Endothelial cell of umbilical vein (primary cell): ENCODE results near the gene GNB5. TPM values are rescaled to one million over a fixed set of nuclear protein-coding genes. Genes with fewer than 3 reads are reported as not detected.
A peak's percentile ranks its signal among the peaks of the same experiment; 100 is the strongest.

ENCODE experiments used
- BruUV-seq: library from RNA; stranded (reverse); fragments of 400-500 nt; replicated peaks from 2 replicates; lab custom pipeline; 2021; lab: Mats Ljungman, UMichigan
- CTCF ChIA-PET: fragments of 300-600, 350-600 bp; sonication (Branson Sonifier 250); formaldehyde crosslinking; loops from one replicate; lab custom pipeline; 2021; ENCODE audit warnings: antibody characterized with exemption, inconsistent platforms; lab: Charles Lee
- POLR2A ChIA-PET: fragments of 300-600, 350-600 bp; sonication (Branson Sonifier 250); formaldehyde crosslinking; loops from one replicate; lab custom pipeline; 2021; ENCODE audit warnings: antibody characterized with exemption, inconsistent platforms; lab: Charles Lee
- DNase-seq: peaks from one replicate; pipeline ENCODE4 v3.0.0-alpha.2; 2011; ENCODE audit warnings: low read depth, low spot score
- FAIRE-seq: peaks from 2 replicates; lab custom pipeline; 2011; peaks lifted over from hg19 to GRCh38; lab: Jason Lieb, UNC
- H2AFZ ChIP-seq: 2 replicates; pipeline ENCODE4 v1.6.0; 2012; ENCODE audit warnings: low read depth, low read length, control low read depth, inconsistent platforms
- H3K27ac ChIP-seq: 2 replicates; pipeline ENCODE4 v1.5.1; 2011; ENCODE audit warnings: low read depth, mild to moderate bottlenecking, control low read depth, low read length, moderate library complexity; ENCODE audit not compliant: insufficient read depth
- H3K27me3 ChIP-seq, 2 experiments: 2 replicates each; pipeline versions ENCODE4 v1.6.0 to v1.6.1; 2011; ENCODE audit warnings: low read length in 2 of 2, mixed read lengths in 1 of 2; ENCODE audit not compliant: control insufficient read depth in 2 of 2, insufficient read depth in 2 of 2
- H3K36me3 ChIP-seq, 2 experiments: 2 replicates in 1 of 2; 3 replicates in 1 of 2; pipeline ENCODE4 v1.5.1; 2011; ENCODE audit warnings: low read length in 2 of 2, mild to moderate bottlenecking in 1 of 2, moderate library complexity in 1 of 2; ENCODE audit not compliant: control insufficient read depth in 2 of 2, insufficient read depth in 2 of 2; ENCODE audit errors: extremely low read depth in 1 of 2
- H3K4me1 ChIP-seq: 3 replicates; pipeline ENCODE4 v1.5.1; 2011; ENCODE audit warnings: mild to moderate bottlenecking, low read length; ENCODE audit not compliant: control insufficient read depth, insufficient read depth; ENCODE audit errors: extremely low read depth
- H3K4me2 ChIP-seq: 2 replicates; pipeline ENCODE4 v1.6.1; 2011; ENCODE audit warnings: low read length, control low read depth, mixed read lengths; ENCODE audit not compliant: insufficient read depth
- H3K4me3 ChIP-seq, 3 experiments: fragments of 200-600 bp in 1 of 3; sonication (generic), shearing (Covaris generic) in 1 of 3; replicated peaks in 1 of 3; 2 replicates each; pipeline ENCODE4 v1.5.1; 2011 to 2016; ENCODE audit warnings: control low read depth in 3 of 3, low read length in 3 of 3, mild to moderate bottlenecking in 2 of 3, inconsistent platforms in 1 of 3, low read depth in 1 of 3, moderate library complexity in 1 of 3; ENCODE audit not compliant: insufficient read depth in 1 of 3
- H3K79me2 ChIP-seq: 2 replicates; pipeline ENCODE4 v1.6.0; 2012; ENCODE audit warnings: low read length, inconsistent platforms; ENCODE audit not compliant: control insufficient read depth, insufficient read depth
- H3K9ac ChIP-seq: replicated peaks from 2 replicates; pipeline ENCODE3; 2011; ENCODE audit warnings: low read length, control low read depth; ENCODE audit not compliant: insufficient read depth; ENCODE audit errors: extremely low read depth
- H3K9me1 ChIP-seq: replicated peaks from 3 replicates; pipeline ENCODE4 v1.6.0; 2011; ENCODE audit warnings: mild to moderate bottlenecking, low read length; ENCODE audit not compliant: control insufficient read depth, insufficient read depth; ENCODE audit errors: extremely low read depth
- H3K9me3 ChIP-seq: replicated peaks from 2 replicates; pipeline ENCODE4 v1.5.1; 2012; ENCODE audit warnings: low read length, inconsistent platforms; ENCODE audit not compliant: control insufficient read depth, insufficient read depth
- H4K20me1 ChIP-seq: replicated peaks from 2 replicates; pipeline ENCODE3; 2011; ENCODE audit warnings: mild to moderate bottlenecking, low read length; ENCODE audit not compliant: control insufficient read depth, insufficient read depth; ENCODE audit errors: extremely low read depth
- EZH2 ChIP-seq: IDR thresholded peaks from 2 replicates; pipeline ENCODE4 v1.6.1; 2012; ENCODE audit warnings: borderline replicate concordance, low read depth, mild to moderate bottlenecking, moderate library complexity, low read length, inconsistent platforms; ENCODE audit not compliant: severe bottlenecking
- FOS ChIP-seq: IDR thresholded peaks from 2 replicates; pipeline ENCODE4 v1.6.1; 2011; ENCODE audit warnings: mild to moderate bottlenecking, low read length, moderate library complexity, borderline replicate concordance; ENCODE audit not compliant: insufficient read depth
- GATA2 ChIP-seq: IDR thresholded peaks from 2 replicates; pipeline ENCODE4 v1.7.0; 2011; ENCODE audit warnings: low read depth, mild to moderate bottlenecking, moderate library complexity, mixed read lengths, low read length; ENCODE audit not compliant: insufficient read length, insufficient read depth
- JUN ChIP-seq: IDR thresholded peaks from 2 replicates; pipeline ENCODE4 v1.6.1; 2011; ENCODE audit warnings: borderline replicate concordance, low read depth; ENCODE audit not compliant: insufficient read length, insufficient read depth
- MYC ChIP-seq: IDR thresholded peaks from one replicate; pipeline ENCODE4 v1.6.1; 2011; ENCODE audit warnings: mild to moderate bottlenecking, low read depth, low read length
- POLR2A ChIP-seq: IDR thresholded peaks from 2 replicates; pipeline ENCODE4 v1.6.1; 2012; ENCODE audit warnings: low read depth, mild to moderate bottlenecking, control low read depth, low read length
- POLR2AphosphoS5 ChIP-seq: IDR thresholded peaks from 2 replicates; pipeline ENCODE4 v1.6.1; 2012; ENCODE audit warnings: low read depth, mild to moderate bottlenecking, control low read depth, low read length, moderate library complexity; ENCODE audit not compliant: insufficient read depth
- dilution Hi-C: fragments of 300-500 bp; cut with MboI; formaldehyde crosslinking; loops from one replicate; pipeline ENCODE4 v1.15.0; 2019; ENCODE audit warnings: low sequenced_read_pairs; ENCODE audit not compliant: extremely low pct_ligation_motif_present
- intact Hi-C: fragments of 100-400 bp; cut with micrococcal nuclease; formaldehyde crosslinking; loops from one replicate; pipeline ENCODE4 v1.10.0; 2022
- polyA plus RNA-seq, 4 experiments: library from polyadenylated mRNA; depleted of rRNA in 3 of 4; stranded (reverse) in 3 of 4; unstranded in 1 of 4; fragments of >200 nt; gene quantifications; 2 replicates each; pipeline versions ENCODE4 v1.2.1 to v1.2.3, GENCODE V29; 2011 to 2012; ENCODE audit warnings: missing spikeins in 1 of 4
- total RNA-seq: library from RNA; stranded (reverse); gene quantifications from 2 replicates; pipeline ENCODE4 v1.2.3, GENCODE V29; 2021
- TF ChIP-seq, protein P1 (sequence below), 2 donors: IDR thresholded peaks; 1 replicate in 1 of 2; 2 replicates in 1 of 2; pipeline ENCODE4 v1.5.1; 2011; ENCODE audit warnings: low read length in 2 of 2, mild to moderate bottlenecking in 2 of 2, moderate library complexity in 2 of 2, control low read depth in 1 of 2, inconsistent platforms in 1 of 2, low read depth in 1 of 2; ENCODE audit not compliant: insufficient read depth in 1 of 2; ENCODE audit errors: extremely low read depth in 1 of 2
- TF ChIP-seq, protein P2 (sequence below): IDR thresholded peaks from 2 replicates; pipeline ENCODE4 v1.6.1; 2011; ENCODE audit not compliant: insufficient read depth, insufficient read length

The GNB5 gene
- total and polyA plus RNA-seq, 2 donors (not counting 3 experiments of a cell fraction or from before 2014, with no cell fraction given), result 15.6 to 16.8 TPM

DNA sequence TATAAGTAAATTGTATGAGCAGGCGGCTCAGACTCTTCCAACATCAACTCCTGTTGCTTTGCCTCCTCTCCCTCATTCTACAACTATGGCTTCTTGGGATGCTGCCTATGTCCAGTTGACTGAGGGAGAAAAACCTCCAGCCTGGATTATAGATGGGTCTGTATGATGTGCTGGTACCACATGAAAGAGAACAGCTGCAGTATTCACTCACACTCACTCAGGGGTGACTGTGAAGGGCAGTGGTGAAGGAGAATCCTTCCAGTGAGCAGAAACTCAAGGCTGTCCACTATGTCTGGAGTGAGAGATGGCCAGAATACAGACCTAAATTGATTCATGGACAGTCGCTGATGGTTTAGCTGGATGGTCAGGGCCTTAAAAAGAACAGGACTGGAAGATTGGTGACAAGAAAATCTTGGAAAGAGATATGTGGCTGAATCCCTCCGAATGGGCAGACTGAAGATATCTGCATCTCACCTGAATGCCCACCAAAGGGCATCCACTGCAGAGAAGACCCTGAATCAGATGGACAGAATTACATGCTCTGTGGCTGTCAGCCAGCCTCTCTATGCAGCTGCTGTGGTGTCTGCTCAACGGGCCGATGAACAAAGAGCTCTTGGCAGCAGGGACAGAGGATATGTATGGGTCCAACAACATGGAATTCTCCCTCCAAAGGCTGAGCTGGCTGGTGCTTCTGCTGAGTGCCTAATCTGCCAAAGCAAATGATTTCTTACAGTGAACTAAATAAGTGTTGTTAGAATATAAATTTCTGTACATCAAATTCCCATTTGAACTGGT lies 76.7 kb downstream of the GNB5 start:
- intact Hi-C loops (no loop called here), dilution Hi-C loops (no loop called here)
- Histone ChIP-seq H3K36me3 (no peaks in the 10 kb centered on the region), H3K4me3 (no peak overlapping the region), H3K27me3 (no peaks in the 10 kb centered on the region), H3K9ac (no peak overlapping the region), H3K27ac (no peak overlapping the region), H4K20me1 (no peaks in the 10 kb centered on the region), H3K9me3 (no peaks in the 10 kb centered on the region), H2AFZ (no peak overlapping the region), H3K9me1 (no peaks in the 10 kb centered on the region), H3K4me2 (no peak overlapping the region), H3K4me1 (peaks cover 21% of the 10 kb centered on the region), H3K79me2 (no peaks in the 10 kb centered on the region)
- DNase-seq, result peak; percentile 49
- CTCF ChIA-PET, result interaction anchor here (0.5 to 2.7 kb wide), 6 partner anchors 9 to 38 kb away, joined by 3 to 6 read pairs (median 4); no protein-coding TSS in a partner anchor
- TF ChIP-seq FOS, result no peak
- no peak for FAIRE-seq
- POLR2A ChIA-PET, result no interaction called here
- no TSS peak for BruUV-seq

DNA sequence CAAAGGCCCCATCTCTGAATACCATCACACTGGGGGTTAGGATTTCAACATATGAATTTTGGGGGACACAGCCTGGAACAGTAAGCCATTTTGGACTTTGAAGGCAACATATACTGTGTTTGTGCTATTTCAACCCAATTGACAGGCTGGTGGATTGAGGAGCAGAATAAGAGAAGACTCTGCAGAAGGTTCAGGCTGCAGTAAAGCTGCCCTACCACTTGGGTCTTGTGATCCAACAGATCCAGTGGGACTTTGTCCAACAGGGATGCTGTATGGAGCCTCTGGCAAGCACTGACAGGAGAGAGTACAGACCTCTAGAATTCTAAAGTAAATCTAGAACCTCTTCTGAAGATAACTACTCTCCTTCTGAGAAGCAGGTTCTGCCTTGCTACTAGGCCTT lies 77.5 kb downstream of the GNB5 start:
- FAIRE-seq (no peak), DNase-seq (no peak)
- intact Hi-C loops, result no loop called here
- ChIA-PET POLR2A (no interaction called here), CTCF (interaction anchor here (1.0 to 2.1 kb wide), 3 partner anchors 10 to 26 kb away, joined by 3 to 10 read pairs (median 4); no protein-coding TSS in a partner anchor)
- no peak overlapping the region for H2AFZ ChIP-seq
- H3K4me3 ChIP-seq, result no peak overlapping the region
- no peak overlapping the region for H3K27ac ChIP-seq
- no peaks in the 10 kb centered on the region for H3K27me3 ChIP-seq
- no peaks in the 10 kb centered on the region for H3K9me1 ChIP-seq
- dilution Hi-C loops, result no loop called here
- no peak overlapping the region for H3K9ac ChIP-seq
- no peaks in the 10 kb centered on the region for H3K9me3 ChIP-seq
- H3K36me3 ChIP-seq, result no peaks in the 10 kb centered on the region
- no peaks in the 10 kb centered on the region for H3K79me2 ChIP-seq
- H3K4me2 ChIP-seq, result no peak overlapping the region
- H4K20me1 ChIP-seq, result no peaks in the 10 kb centered on the region
- no peak for TF ChIP-seq POLR2A
- no peak for TF ChIP-seq POLR2AphosphoS5
- TF ChIP-seq MYC, result no peak
- TF ChIP-seq, protein P1, sequence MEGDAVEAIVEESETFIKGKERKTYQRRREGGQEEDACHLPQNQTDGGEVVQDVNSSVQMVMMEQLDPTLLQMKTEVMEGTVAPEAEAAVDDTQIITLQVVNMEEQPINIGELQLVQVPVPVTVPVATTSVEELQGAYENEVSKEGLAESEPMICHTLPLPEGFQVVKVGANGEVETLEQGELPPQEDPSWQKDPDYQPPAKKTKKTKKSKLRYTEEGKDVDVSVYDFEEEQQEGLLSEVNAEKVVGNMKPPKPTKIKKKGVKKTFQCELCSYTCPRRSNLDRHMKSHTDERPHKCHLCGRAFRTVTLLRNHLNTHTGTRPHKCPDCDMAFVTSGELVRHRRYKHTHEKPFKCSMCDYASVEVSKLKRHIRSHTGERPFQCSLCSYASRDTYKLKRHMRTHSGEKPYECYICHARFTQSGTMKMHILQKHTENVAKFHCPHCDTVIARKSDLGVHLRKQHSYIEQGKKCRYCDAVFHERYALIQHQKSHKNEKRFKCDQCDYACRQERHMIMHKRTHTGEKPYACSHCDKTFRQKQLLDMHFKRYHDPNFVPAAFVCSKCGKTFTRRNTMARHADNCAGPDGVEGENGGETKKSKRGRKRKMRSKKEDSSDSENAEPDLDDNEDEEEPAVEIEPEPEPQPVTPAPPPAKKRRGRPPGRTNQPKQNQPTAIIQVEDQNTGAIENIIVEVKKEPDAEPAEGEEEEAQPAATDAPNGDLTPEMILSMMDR (IDR thresholded peaks at IDR 0.05; ENCODE audit: extremely low read depth in 1 of 2, insufficient read depth in 1 of 2, low read depth in 1 of 2, low read length in 2 of 2), result no peak
- no peak for TF ChIP-seq FOS
- TF ChIP-seq EZH2, result no peak
- TF ChIP-seq, protein P2, sequence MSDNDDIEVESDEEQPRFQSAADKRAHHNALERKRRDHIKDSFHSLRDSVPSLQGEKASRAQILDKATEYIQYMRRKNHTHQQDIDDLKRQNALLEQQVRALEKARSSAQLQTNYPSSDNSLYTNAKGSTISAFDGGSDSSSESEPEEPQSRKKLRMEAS, result no peak
- no peak for TF ChIP-seq GATA2
- no peak for TF ChIP-seq JUN
- H3K4me1 ChIP-seq, result peaks cover 21% of the 10 kb centered on the region
- BruUV-seq, result no TSS peak
